Kidney capillary endothelial cell (primary cell): ENCODE results near the gene C12orf43.

Source experiments
- DNase-seq: peaks from one replicate; pipeline ENCODE4 v3.0.0-alpha.2; 2018; ENCODE audit warnings: low spot score

The C12orf43 gene

GRCh38 chr12:120978296-120979219 lies 37.7 kb downstream of the C12orf43 start, which contains the start of gene HNF1A:
Gene HNF1A, plus strand, starts transcription at chr12:120978543. Its CDS starts 226 bp downstream, at chr12:120978769.
- no peak for DNase-seq

GRCh38 chr12:120977531-120978295 lies 38.6 kb downstream of the C12orf43 start:
- no peak for DNase-seq

- DNase-seq, result no peak
Observed at GRCh38 chr12:120972870-120973543, 43.3 kb downstream of the C12orf43 start.

GRCh38 chr12:120971299-120972180 lies 44.7 kb downstream of the C12orf43 start:
- DNase-seq, result peak; percentile 55

GRCh38 chr12:120970310-120970709 lies 46.0 kb downstream of the C12orf43 start:
- no peak for DNase-seq

GRCh38 chr12:120965534-120966091 lies 50.7 kb downstream of the C12orf43 start:
- no peak for DNase-seq

GRCh38 chr12:120964298-120964697 lies 52.0 kb downstream of the C12orf43 start:
- DNase-seq, result no peak

GRCh38 chr12:120962532-120963020 lies 53.7 kb downstream of the C12orf43 start:
- DNase-seq, result no peak

- no peak for DNase-seq
Observed at GRCh38 chr12:120961604-120962531, 54.4 kb downstream of the C12orf43 start.

- no peak for DNase-seq
Observed at GRCh38 chr12:120960657-120961056, 55.6 kb downstream of the C12orf43 start.

- DNase-seq, result no peak
Observed at GRCh38 chr12:120959111-120959878, 57.0 kb downstream of the C12orf43 start.

GRCh38 chr12:120956579-120957300 lies 59.5 kb downstream of the C12orf43 start:
- no peak for DNase-seq

- no peak for DNase-seq
Observed at GRCh38 chr12:120955232-120955631, 61.1 kb downstream of the C12orf43 start.

- DNase-seq, result no peak
Observed at GRCh38 chr12:120950807-120951206, 65.5 kb downstream of the C12orf43 start.
